ENCODE data around the gene ERBIN. TPM values are rescaled to one million over a fixed set of nuclear protein-coding genes. Genes with fewer than 3 reads are reported as not detected.

The ERBIN gene
- total RNA-seq, 4 donors from 2014 or later: 78.2 to 104 (median 95.3) TPM

GRCh38 chr5:66074901-66075300 is 148.5 kb downstream of the ERBIN start:
- TF ChIP-seq POLR2A (IDR thresholded peaks at IDR 0.05) (no peak), CTCF (IDR thresholded peaks at IDR 0.05) (no peak)
- intact Hi-C loops (cut with DNase I; ENCODE audit: low total_unique reads): no loop called here
- no peak overlapping the region for H3K4me3 ChIP-seq (ENCODE audit: low read depth, poor library complexity, severe bottlenecking)
- no peak for DNase-seq (ENCODE audit: low spot score in 2 of 2)

GRCh38 chr5:66080664-66081063 is 154.3 kb downstream of the ERBIN start:
- TF ChIP-seq CTCF (IDR thresholded peaks at IDR 0.05): no peak
- TF ChIP-seq POLR2A (IDR thresholded peaks at IDR 0.05): no peak
- no peak for DNase-seq (ENCODE audit: low spot score in 2 of 2)
- WGBS, 2 donors: 92 to 93% methylated on average over 2 of the region's 2 CpGs
- no peak overlapping the region for H3K4me3 ChIP-seq (ENCODE audit: low read depth, poor library complexity, severe bottlenecking)
- intact Hi-C loops (cut with DNase I; ENCODE audit: low total_unique reads): no loop called here

DNA sequence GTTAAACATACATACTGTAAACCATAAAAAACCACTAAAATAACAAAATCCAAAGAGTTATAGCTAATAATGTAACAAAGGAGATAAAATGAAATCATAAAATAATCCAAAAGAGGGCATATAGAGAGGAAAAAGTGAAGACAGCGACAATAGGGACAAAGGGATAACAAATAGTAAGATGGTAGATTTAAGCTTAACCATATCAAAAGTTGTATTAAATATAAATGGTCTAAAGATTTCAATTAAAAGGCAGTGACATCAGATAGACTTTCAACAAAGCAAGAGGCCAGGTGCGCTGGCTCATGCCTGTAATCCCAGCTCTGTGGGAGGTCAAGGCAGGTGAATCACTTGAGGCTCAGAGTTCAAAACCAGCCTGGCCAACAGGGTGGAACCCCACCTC is 163.0 kb downstream of the ERBIN start:
- TF ChIP-seq CTCF (IDR thresholded peaks at IDR 0.05) (no peak), POLR2A (IDR thresholded peaks at IDR 0.05) (no peak)
- whole genome bisulfite sequencing, 2 donors: 96% methylated on average over 2 of the region's 2 CpGs
- no peak for DNase-seq (ENCODE audit: low spot score in 2 of 2)
- H3K4me3 ChIP-seq (ENCODE audit: low read depth, poor library complexity, severe bottlenecking): no peak overlapping the region
- intact Hi-C loops (cut with DNase I; ENCODE audit: low total_unique reads): no loop called here

GRCh38 chr5:66100851-66101250 is 174.5 kb downstream of the ERBIN start:
- no peak for DNase-seq (ENCODE audit: low spot score in 2 of 2)
- TF ChIP-seq CTCF (IDR thresholded peaks at IDR 0.05): no peak
- TF ChIP-seq POLR2A (IDR thresholded peaks at IDR 0.05): no peak
- 95 to 100% methylated on average over 2 of the region's 2 CpGs for WGBS, 2 donors
- no peak overlapping the region for H3K4me3 ChIP-seq (ENCODE audit: low read depth, poor library complexity, severe bottlenecking)
- intact Hi-C loops (cut with DNase I; ENCODE audit: low total_unique reads): no loop called here

DNA sequence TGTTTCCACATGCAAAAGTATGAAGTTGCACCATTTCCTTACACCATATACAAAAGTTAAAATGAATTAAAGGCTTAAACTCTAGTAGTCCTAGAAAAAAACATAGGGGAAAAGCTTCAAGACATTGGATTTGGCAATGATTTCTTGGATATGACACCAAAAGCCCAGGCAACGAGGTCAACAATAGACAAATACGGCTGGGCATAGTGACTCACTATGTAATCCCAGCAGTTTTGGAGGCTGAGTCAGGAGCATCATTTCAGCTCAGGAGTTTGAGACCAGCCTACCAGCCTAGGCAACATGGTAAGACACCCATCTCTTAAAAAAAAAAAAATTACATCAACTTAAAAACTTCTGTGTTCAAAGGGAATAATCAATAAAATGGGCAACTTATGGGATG is 186.8 kb downstream of the ERBIN start:
- TF ChIP-seq POLR2A (IDR thresholded peaks at IDR 0.05): no peak
- TF ChIP-seq CTCF (IDR thresholded peaks at IDR 0.05): no peak
- no peak for DNase-seq (ENCODE audit: low spot score in 2 of 2)
- intact Hi-C loops (cut with DNase I; ENCODE audit: low total_unique reads): no loop called here
- H3K4me3 ChIP-seq (ENCODE audit: low read depth, poor library complexity, severe bottlenecking): no peak overlapping the region
- WGBS, 2 donors: 63 to 80% methylated on average over 2 of the region's 2 CpGs

DNA sequence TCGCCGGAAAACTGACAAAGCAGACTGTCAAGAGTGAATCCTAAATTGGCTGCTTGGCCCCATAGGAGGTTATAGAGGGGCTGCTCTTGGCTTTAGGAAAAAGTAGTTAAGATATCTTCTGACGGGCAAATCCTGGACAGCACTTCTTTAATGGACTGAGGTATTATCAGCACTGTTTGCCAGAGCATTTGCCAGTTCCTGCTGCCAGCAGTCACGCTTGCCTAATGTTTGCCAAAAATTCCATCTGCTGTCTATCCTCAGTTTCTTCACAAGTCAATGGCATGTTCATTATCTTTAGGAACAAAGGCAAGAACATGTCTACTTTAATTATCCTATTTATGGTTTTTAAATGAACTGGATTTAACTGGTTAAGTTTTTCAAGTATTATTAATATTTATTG is 191.9 kb downstream of the ERBIN start:
- intact Hi-C loops (cut with DNase I; ENCODE audit: low total_unique reads): no loop called here
- 75 to 79% methylated on average over 4 of the region's 4 CpGs for WGBS, 2 donors
- DNase-seq (ENCODE audit: low spot score in 2 of 2): no peak
- TF ChIP-seq POLR2A (IDR thresholded peaks at IDR 0.05) (no peak), CTCF (IDR thresholded peaks at IDR 0.05) (no peak)
- H3K4me3 ChIP-seq (ENCODE audit: low read depth, poor library complexity, severe bottlenecking): no peak overlapping the region
